Mesendoderm (in vitro differentiated cells): ENCODE results near the gene EEPD1.
"Not testable (repeated sequence)": the region's sequence is repeated elsewhere in the genome, so short reads cannot be mapped to it uniquely, and the experiment has no call there.

ENCODE experiments used
- DNase-seq: peaks from one replicate; pipeline ENCODE4 v3.0.0; 2013
- H2AK5ac ChIP-seq: 2 replicates; pipeline ENCODE4 v1.6.1; 2013; ENCODE audit warnings: low read length, inconsistent platforms
- H2BK120ac ChIP-seq: 2 replicates; pipeline ENCODE4 v1.6.1; 2013; ENCODE audit warnings: low read depth, mild to moderate bottlenecking, low read length, moderate library complexity, mixed read lengths
- H2BK15ac ChIP-seq: replicated peaks from 2 replicates; pipeline ENCODE4 v1.6.1; 2013; ENCODE audit warnings: low read depth, mild to moderate bottlenecking, moderate library complexity
- H2BK5ac ChIP-seq: 2 replicates; pipeline ENCODE4 v1.6.1; 2013; ENCODE audit warnings: low read length, inconsistent platforms
- H3K18ac ChIP-seq: 2 replicates; pipeline ENCODE4 v1.6.1; 2013; ENCODE audit warnings: mild to moderate bottlenecking, low read length, mixed read lengths
- H3K23ac ChIP-seq: one replicate; pipeline ENCODE4 v1.6.1; 2013; ENCODE audit warnings: low read length
- H3K27ac ChIP-seq: 2 replicates; pipeline ENCODE4 v1.5.1; 2013; ENCODE audit warnings: low read depth, mild to moderate bottlenecking, inconsistent platforms, low read length, moderate library complexity
- H3K27me3 ChIP-seq: 2 replicates; pipeline ENCODE4 v1.6.1; 2013; ENCODE audit warnings: low read length, control low read depth, mild to moderate bottlenecking, inconsistent platforms; ENCODE audit not compliant: insufficient read depth, poor library complexity
- H3K36me3 ChIP-seq: 2 replicates; pipeline ENCODE4 v1.6.1; 2013; ENCODE audit warnings: low read length, inconsistent platforms; ENCODE audit not compliant: control insufficient read depth, insufficient read depth
- H3K4ac ChIP-seq: one replicate; pipeline ENCODE4 v1.6.1; 2013; ENCODE audit warnings: low read depth, mild to moderate bottlenecking, low read length, moderate library complexity
- H3K4me1 ChIP-seq: 2 replicates; pipeline ENCODE4 v1.6.1; 2013; ENCODE audit warnings: low read depth, low read length, inconsistent platforms; ENCODE audit not compliant: control insufficient read depth
- H3K4me2 ChIP-seq: 2 replicates; pipeline ENCODE4 v1.6.1; 2013; ENCODE audit warnings: low read length
- H3K4me3 ChIP-seq: 2 replicates; pipeline ENCODE4 v1.5.1; 2013; ENCODE audit warnings: mild to moderate bottlenecking, low read length
- H3K56ac ChIP-seq: one replicate; pipeline ENCODE4 v1.6.1; 2013; ENCODE audit warnings: low read length
- H3K79me1 ChIP-seq: 2 replicates; pipeline ENCODE4 v1.6.1; 2013; ENCODE audit warnings: low read length, inconsistent platforms
- H3K79me2 ChIP-seq: 2 replicates; pipeline ENCODE4 v1.6.1; 2013; ENCODE audit warnings: mild to moderate bottlenecking, low read length; ENCODE audit not compliant: control insufficient read depth, insufficient read depth
- H3K9ac ChIP-seq: 2 replicates; pipeline ENCODE4 v1.6.1; 2013; ENCODE audit warnings: low read length, inconsistent platforms
- H4K5ac ChIP-seq: one replicate; pipeline ENCODE4 v1.6.1; 2013; ENCODE audit warnings: low read length
- H4K8ac ChIP-seq: one replicate; pipeline ENCODE4 v1.6.1; 2013; ENCODE audit warnings: low read depth, mild to moderate bottlenecking, control low read depth, low read length, moderate library complexity
- WGBS: extraction: QIAGEN DNeasy Blood & Tissue Kit; methylation state at CpG from one replicate; pipeline ENCODE4 v1.1.7; 2013; ENCODE audit warnings: low lambda C conversion rate, missing lambda C conversion rate; ENCODE audit not compliant: insufficient coverage; ENCODE audit errors: extremely low coverage; 5-methylcytosine and 5-hydroxymethylcytosine counted together

Gene EEPD1

GRCh38 chr7:36232555-36232954 is 79.5 kb downstream of the EEPD1 start:
- Histone ChIP-seq H3K56ac (no peak overlapping the region), H2AK5ac (no peak overlapping the region), H3K4me2 (no peak overlapping the region), H2BK5ac (no peak overlapping the region), H2BK120ac (no peak overlapping the region), H3K9ac (no peak overlapping the region), H3K27me3 (no peaks in the 10 kb centered on the region), H3K79me2 (no peaks in the 10 kb centered on the region), H3K18ac (no peak overlapping the region), H3K27ac (no peak overlapping the region), H3K23ac (no peak overlapping the region), H2BK15ac (no peak overlapping the region), H3K4me3 (no peak overlapping the region), H3K79me1 (no peaks in the 10 kb centered on the region), H4K8ac (no peak overlapping the region), H4K5ac (no peak overlapping the region), H3K36me3 (no peaks in the 10 kb centered on the region), H3K4ac (no peak overlapping the region), H3K4me1 (no peaks in the 10 kb centered on the region)
- no CpG with 5 or more reads among the region's 1 CpG for WGBS
- no peak for DNase-seq

GRCh38 chr7:36232971-36233550 is 80.0 kb downstream of the EEPD1 start:
- Histone ChIP-seq H3K4me2 (no peak overlapping the region), H3K27ac (no peak overlapping the region)

GRCh38 chr7:36236073-36236472 is 83.0 kb downstream of the EEPD1 start:
- no peak overlapping the region for H2BK15ac ChIP-seq
- H2AK5ac ChIP-seq = no peak overlapping the region
- H3K36me3 ChIP-seq = no peaks in the 10 kb centered on the region
- no peaks in the 10 kb centered on the region for H3K79me1 ChIP-seq
- no peaks in the 10 kb centered on the region for H3K27me3 ChIP-seq
- H3K4me2 ChIP-seq = no peak overlapping the region
- no peak overlapping the region for H4K5ac ChIP-seq
- H2BK5ac ChIP-seq = no peak overlapping the region
- no peak overlapping the region for H3K56ac ChIP-seq
- no peak for DNase-seq
- no peak overlapping the region for H4K8ac ChIP-seq
- H3K27ac ChIP-seq = no peak overlapping the region
- H3K4me1 ChIP-seq = no peaks in the 10 kb centered on the region
- no peak overlapping the region for H3K4me3 ChIP-seq
- H3K4ac ChIP-seq = no peak overlapping the region
- H3K9ac ChIP-seq = no peak overlapping the region
- H3K79me2 ChIP-seq = no peaks in the 10 kb centered on the region
- no peak overlapping the region for H3K23ac ChIP-seq
- no peak overlapping the region for H3K18ac ChIP-seq
- no CpG with 5 or more reads among the region's 39 CpGs for WGBS
- no peak overlapping the region for H2BK120ac ChIP-seq

More at GRCh38 chr7:36232971-36233550, 80.0 kb downstream of the EEPD1 start:
- Histone ChIP-seq H3K27me3 (no peaks in the 10 kb centered on the region), H3K4ac (no peak overlapping the region), H3K4me3 (no peak overlapping the region), H3K56ac (no peak overlapping the region), H2AK5ac (no peak overlapping the region), H3K79me2 (no peaks in the 10 kb centered on the region), H3K79me1 (no peaks in the 10 kb centered on the region), H3K36me3 (no peaks in the 10 kb centered on the region), H3K9ac (no peak overlapping the region), H2BK15ac (no peak overlapping the region), H3K23ac (no peak overlapping the region), H3K18ac (no peak overlapping the region), H4K8ac (no peak overlapping the region), H3K4me1 (no peaks in the 10 kb centered on the region), H2BK5ac (no peak overlapping the region), H4K5ac (no peak overlapping the region), H2BK120ac (no peak overlapping the region)
- no CpG with 5 or more reads among the region's 3 CpGs for WGBS
- no peak for DNase-seq

- H3K4ac ChIP-seq = no peak overlapping the region
- no peaks in the 10 kb centered on the region for H3K27me3 ChIP-seq
- WGBS = no CpG with 5 or more reads among the region's 2 CpGs
These were observed 85.1 kb downstream of the EEPD1 start for GRCh38 chr7:36238138-36238537.

GRCh38 chr7:36243356-36243755 is 90.3 kb downstream of the EEPD1 start:
- not testable (repeated sequence) for H3K36me3 ChIP-seq, H3K23ac ChIP-seq, H4K5ac ChIP-seq, H2BK120ac ChIP-seq, H2BK15ac ChIP-seq, H2BK5ac ChIP-seq, H3K27ac ChIP-seq, H3K79me2 ChIP-seq, DNase-seq, H3K9ac ChIP-seq, H2AK5ac ChIP-seq, H3K56ac ChIP-seq, H3K79me1 ChIP-seq, H3K4me2 ChIP-seq, H3K18ac ChIP-seq, H3K27me3 ChIP-seq, H4K8ac ChIP-seq, H3K4me3 ChIP-seq, H3K4me1 ChIP-seq, H3K4ac ChIP-seq
- WGBS = no CpG with 5 or more reads among the region's 3 CpGs

More at GRCh38 chr7:36238138-36238537, 85.1 kb downstream of the EEPD1 start:
- Histone ChIP-seq H3K18ac (no peak overlapping the region), H3K79me1 (no peaks in the 10 kb centered on the region), H3K36me3 (no peaks in the 10 kb centered on the region), H2BK120ac (no peak overlapping the region), H3K56ac (no peak overlapping the region), H2BK15ac (no peak overlapping the region), H3K4me3 (no peak overlapping the region), H4K8ac (no peak overlapping the region), H4K5ac (no peak overlapping the region), H2BK5ac (no peak overlapping the region), H3K79me2 (no peaks in the 10 kb centered on the region), H3K9ac (no peak overlapping the region), H3K23ac (no peak overlapping the region), H3K27ac (no peak overlapping the region), H3K4me1 (no peaks in the 10 kb centered on the region), H2AK5ac (no peak overlapping the region), H3K4me2 (no peak overlapping the region)
- DNase-seq = no peak

- H3K23ac ChIP-seq, H3K4me2 ChIP-seq, H3K56ac ChIP-seq, H2AK5ac ChIP-seq, H2BK120ac ChIP-seq, H3K79me2 ChIP-seq, H3K27me3 ChIP-seq, H3K36me3 ChIP-seq, H3K4me3 ChIP-seq, H2BK15ac ChIP-seq, H2BK5ac ChIP-seq, H3K4ac ChIP-seq, H3K4me1 ChIP-seq, H4K8ac ChIP-seq, H4K5ac ChIP-seq, H3K9ac ChIP-seq, H3K79me1 ChIP-seq, H3K27ac ChIP-seq, DNase-seq, H3K18ac ChIP-seq: not testable (repeated sequence)
- no CpG with 5 or more reads among the region's 1 CpG for WGBS
These were observed 90.9 kb downstream of the EEPD1 start for GRCh38 chr7:36244001-36244400.
